ENCODE results near the gene RSRC2.
"Not testable (repeated sequence)": the region's sequence is repeated elsewhere in the genome, so short reads cannot be mapped to it uniquely, and the experiment has no call there.

RSRC2 gene

GRCh38 chr12:122467983-122468382 lies 58.8 kb downstream of the RSRC2 start:
- CTCF ChIA-PET = no interaction called here
- POLR2A ChIA-PET = no interaction called here
- TF ChIP-seq NFRKB (IDR thresholded peaks at IDR 0.05) (no peak), LEF1 (IDR thresholded peaks at IDR 0.05; ENCODE audit: borderline replicate concordance) (no peak), FOXM1 (IDR thresholded peaks at IDR 0.05; ENCODE audit: borderline replicate concordance) (no peak)
- no peak for DNase-seq (ENCODE audit: extremely low spot score)

GRCh38 chr12:122464317-122465042 lies 62.3 kb downstream of the RSRC2 start:
- POLR2A ChIA-PET = interaction anchor here (1.2 kb wide), 1 partner anchor 65 kb away, joined by 4 read pairs; no protein-coding TSS in a partner anchor
- CTCF ChIA-PET = not testable (repeated sequence)
- DNase-seq (ENCODE audit: extremely low spot score) = peak; percentile 19

- POLR2A ChIA-PET = no interaction called here
- CTCF ChIA-PET = no interaction called here
- no peak for DNase-seq (ENCODE audit: extremely low spot score)
- TF ChIP-seq FOXM1 (IDR thresholded peaks at IDR 0.05; ENCODE audit: borderline replicate concordance) (no peak), ZNF384 (IDR thresholded peaks at IDR 0.05) (no peak), HDGF (IDR thresholded peaks at IDR 0.05; ENCODE audit: borderline replicate concordance) (no peak), SP1 (IDR thresholded peaks at IDR 0.05) (no peak), ELF4 (IDR thresholded peaks at IDR 0.05) (no peak), FOXA1 (IDR thresholded peaks at IDR 0.05) (no peak), TARDBP (IDR thresholded peaks at IDR 0.05) (no peak), FOXK2 (IDR thresholded peaks at IDR 0.05) (no peak), CTBP1 (IDR thresholded peaks at IDR 0.05; ENCODE audit: borderline replicate concordance) (no peak), LEF1 (IDR thresholded peaks at IDR 0.05; ENCODE audit: borderline replicate concordance) (no peak), SUZ12 (IDR thresholded peaks at IDR 0.05) (no peak), BHLHE40 (IDR thresholded peaks at IDR 0.05; ENCODE audit: borderline replicate concordance) (no peak), L3MBTL2 (conservative IDR thresholded peaks at IDR 0.05) (no peak), PKNOX1 (IDR thresholded peaks at IDR 0.05) (no peak), ARNT (IDR thresholded peaks at IDR 0.05) (no peak), NFRKB (IDR thresholded peaks at IDR 0.05) (no peak)
Measured at GRCh38 chr12:122460641-122461040, 66.1 kb downstream of the RSRC2 start.

- no peak for TF ChIP-seq ARNT (IDR thresholded peaks at IDR 0.05)
- no peak for TF ChIP-seq SUZ12 (IDR thresholded peaks at IDR 0.05)
- TF ChIP-seq NFRKB (IDR thresholded peaks at IDR 0.05) = no peak
- TF ChIP-seq TARDBP (IDR thresholded peaks at IDR 0.05) = no peak
- ChIA-PET POLR2A (no interaction called here), CTCF (no interaction called here)
- no peak for DNase-seq (ENCODE audit: extremely low spot score)
Measured at GRCh38 chr12:122460061-122460460, 66.7 kb downstream of the RSRC2 start.

- POLR2A ChIA-PET = no interaction called here
- CTCF ChIA-PET = no interaction called here
- TF ChIP-seq PKNOX1 (IDR thresholded peaks at IDR 0.05) (no peak), L3MBTL2 (conservative IDR thresholded peaks at IDR 0.05) (no peak), FOXK2 (IDR thresholded peaks at IDR 0.05) (no peak), NFRKB (IDR thresholded peaks at IDR 0.05) (no peak), FOXM1 (IDR thresholded peaks at IDR 0.05; ENCODE audit: borderline replicate concordance) (no peak), SUZ12 (IDR thresholded peaks at IDR 0.05) (no peak), ELF4 (IDR thresholded peaks at IDR 0.05) (no peak), SP1 (IDR thresholded peaks at IDR 0.05) (no peak), FOXA1 (IDR thresholded peaks at IDR 0.05) (no peak), TARDBP (IDR thresholded peaks at IDR 0.05) (no peak), ARNT (IDR thresholded peaks at IDR 0.05) (no peak), BHLHE40 (IDR thresholded peaks at IDR 0.05; ENCODE audit: borderline replicate concordance) (no peak)
- DNase-seq (ENCODE audit: extremely low spot score) = no peak
Measured at GRCh38 chr12:122459211-122459610, 67.5 kb downstream of the RSRC2 start.

DNA sequence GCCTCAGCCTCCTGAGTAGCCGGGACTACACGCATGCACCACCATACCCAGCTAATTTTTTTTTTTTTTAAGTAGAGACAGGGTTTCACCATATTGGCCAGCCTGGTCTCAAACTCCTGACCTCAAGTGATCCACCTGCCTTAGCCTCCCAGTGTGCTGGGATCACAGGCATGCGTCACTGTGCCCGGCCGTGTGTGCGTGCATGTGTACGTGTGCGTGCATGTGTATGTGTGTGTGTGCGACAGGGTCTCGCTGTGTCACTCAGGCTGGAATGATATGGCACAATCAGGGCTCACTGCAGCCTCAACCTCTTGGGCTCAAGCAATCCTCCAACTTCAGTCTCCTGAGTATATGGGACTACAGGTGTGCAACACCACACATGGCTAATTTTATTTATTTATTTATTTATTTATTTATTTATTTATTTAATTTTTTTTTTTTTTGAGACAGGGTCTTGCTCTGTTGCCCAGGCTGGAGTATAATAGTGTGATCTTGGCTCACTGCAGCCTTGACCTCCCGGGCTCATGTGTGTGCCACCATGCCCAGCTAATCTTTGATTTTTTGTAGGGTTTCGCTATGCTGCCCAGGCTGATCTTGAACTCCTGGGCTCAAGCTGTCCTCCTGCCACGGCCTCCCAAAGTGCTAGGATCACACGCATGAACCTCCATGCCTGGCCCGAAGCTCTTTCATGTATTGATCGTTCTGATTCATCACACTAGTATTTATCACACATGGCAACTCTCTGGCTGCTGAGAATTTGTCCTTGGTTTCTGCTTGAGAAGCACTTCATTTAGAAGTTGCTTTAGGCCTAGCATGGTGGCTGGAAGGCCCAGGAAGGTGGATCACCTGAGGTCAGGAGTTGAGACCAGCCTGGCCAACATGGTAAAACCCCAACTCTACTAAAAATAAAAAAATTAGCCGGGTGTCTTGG lies 68.4 kb downstream of the RSRC2 start:
- CTCF ChIA-PET = no interaction called here
- POLR2A ChIA-PET = no interaction called here
- TF ChIP-seq FOXA1 (IDR thresholded peaks at IDR 0.05) = no peak
- TF ChIP-seq LEF1 (IDR thresholded peaks at IDR 0.05; ENCODE audit: borderline replicate concordance) = no peak
- TF ChIP-seq L3MBTL2 (conservative IDR thresholded peaks at IDR 0.05) = no peak
- no peak for TF ChIP-seq NFRKB (IDR thresholded peaks at IDR 0.05)
- no peak for TF ChIP-seq ELF4 (IDR thresholded peaks at IDR 0.05)
- TF ChIP-seq SUZ12 (IDR thresholded peaks at IDR 0.05) = no peak
- no peak for TF ChIP-seq HDGF (IDR thresholded peaks at IDR 0.05; ENCODE audit: borderline replicate concordance)
- DNase-seq (ENCODE audit: extremely low spot score) = no peak

- TF ChIP-seq FOXK2 (IDR thresholded peaks at IDR 0.05) (no peak), FOXA1 (IDR thresholded peaks at IDR 0.05) (no peak), LEF1 (IDR thresholded peaks at IDR 0.05; ENCODE audit: borderline replicate concordance) (no peak), SUZ12 (IDR thresholded peaks at IDR 0.05) (no peak), CTBP1 (IDR thresholded peaks at IDR 0.05; ENCODE audit: borderline replicate concordance) (no peak), ARNT (IDR thresholded peaks at IDR 0.05) (no peak), PKNOX1 (IDR thresholded peaks at IDR 0.05) (no peak), SP1 (IDR thresholded peaks at IDR 0.05) (no peak), NFRKB (IDR thresholded peaks at IDR 0.05) (no peak), ELF4 (IDR thresholded peaks at IDR 0.05) (no peak), L3MBTL2 (conservative IDR thresholded peaks at IDR 0.05) (no peak), HDGF (IDR thresholded peaks at IDR 0.05; ENCODE audit: borderline replicate concordance) (no peak), TARDBP (IDR thresholded peaks at IDR 0.05) (no peak), BHLHE40 (IDR thresholded peaks at IDR 0.05; ENCODE audit: borderline replicate concordance) (no peak), ZNF384 (IDR thresholded peaks at IDR 0.05) (no peak), FOXM1 (IDR thresholded peaks at IDR 0.05; ENCODE audit: borderline replicate concordance) (no peak)
- POLR2A ChIA-PET = no interaction called here
- CTCF ChIA-PET = no interaction called here
Measured at GRCh38 chr12:122457627-122458026, 69.1 kb downstream of the RSRC2 start.

More at GRCh38 chr12:122457627-122458026, 69.1 kb downstream of the RSRC2 start:
- DNase-seq (ENCODE audit: extremely low spot score) = no peak

All from HEK293T (cell line).